PC-3 (cell line): ENCODE data around the gene RND3.

Experiments
- EZH2 ChIP-seq: fragments of 300-600 bp; sonication (generic); IDR thresholded peaks from one replicate; pipeline ENCODE4 v1.6.1; 2017; ENCODE audit warnings: antibody characterized with exemption, mild to moderate bottlenecking, low read length; ENCODE audit not compliant: unreplicated experiment
- EZH2phosphoT487 ChIP-seq: fragments of 300-600 bp; sonication (generic); IDR thresholded peaks from 2 replicates; pipeline ENCODE4 v1.6.1; 2018; ENCODE audit warnings: mild to moderate bottlenecking, antibody characterized with exemption, low read length, borderline replicate concordance
- TF ChIP-seq, protein P1 (sequence below): fragments of 300-600 bp; sonication (generic); conservative IDR thresholded peaks from 2 replicates; pipeline ENCODE4 v1.5.1; 2017; ENCODE audit warnings: antibody characterized with exemption, low read depth, mild to moderate bottlenecking, low read length

DNA sequence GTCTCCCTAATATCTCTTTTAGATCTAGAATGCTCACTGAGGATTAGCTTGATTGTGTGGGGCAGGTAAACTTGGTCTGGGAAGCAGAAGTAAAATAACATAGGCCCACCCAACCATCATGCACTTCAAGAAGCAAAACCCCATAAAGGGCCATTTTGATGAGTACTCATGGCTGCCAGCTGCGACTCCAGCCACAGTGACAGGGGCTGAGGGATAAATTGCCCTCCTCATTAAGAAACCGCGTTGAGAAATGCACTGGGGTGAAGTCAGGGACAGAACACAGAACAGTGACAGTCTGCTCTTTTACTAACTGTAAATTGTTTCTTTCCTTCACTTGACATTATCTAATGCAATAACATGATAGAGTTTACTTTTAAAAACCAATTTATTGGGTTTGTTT, 60.2 kb downstream of the RND3 start:
- TF ChIP-seq, protein P1, sequence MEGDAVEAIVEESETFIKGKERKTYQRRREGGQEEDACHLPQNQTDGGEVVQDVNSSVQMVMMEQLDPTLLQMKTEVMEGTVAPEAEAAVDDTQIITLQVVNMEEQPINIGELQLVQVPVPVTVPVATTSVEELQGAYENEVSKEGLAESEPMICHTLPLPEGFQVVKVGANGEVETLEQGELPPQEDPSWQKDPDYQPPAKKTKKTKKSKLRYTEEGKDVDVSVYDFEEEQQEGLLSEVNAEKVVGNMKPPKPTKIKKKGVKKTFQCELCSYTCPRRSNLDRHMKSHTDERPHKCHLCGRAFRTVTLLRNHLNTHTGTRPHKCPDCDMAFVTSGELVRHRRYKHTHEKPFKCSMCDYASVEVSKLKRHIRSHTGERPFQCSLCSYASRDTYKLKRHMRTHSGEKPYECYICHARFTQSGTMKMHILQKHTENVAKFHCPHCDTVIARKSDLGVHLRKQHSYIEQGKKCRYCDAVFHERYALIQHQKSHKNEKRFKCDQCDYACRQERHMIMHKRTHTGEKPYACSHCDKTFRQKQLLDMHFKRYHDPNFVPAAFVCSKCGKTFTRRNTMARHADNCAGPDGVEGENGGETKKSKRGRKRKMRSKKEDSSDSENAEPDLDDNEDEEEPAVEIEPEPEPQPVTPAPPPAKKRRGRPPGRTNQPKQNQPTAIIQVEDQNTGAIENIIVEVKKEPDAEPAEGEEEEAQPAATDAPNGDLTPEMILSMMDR, result no peak
- TF ChIP-seq EZH2 (no peak), EZH2phosphoT487 (no peak)
